Type B pancreatic cell (in vitro differentiated cells): Measurements from ENCODE around the gene LRRIQ1. TPM values are rescaled to one million over a fixed set of nuclear protein-coding genes. Genes with fewer than 3 reads are reported as not detected.
A peak's percentile ranks its signal among the peaks of the same experiment; 100 is the strongest.

Source experiments
- DNase-seq: peaks from one replicate; pipeline ENCODE4 v3.0.0; 2021; ENCODE audit warnings: mixed read lengths; ENCODE audit not compliant: unreplicated experiment; ENCODE audit errors: extremely low spot score
- H3K27ac Mint-ChIP-seq: 2 replicates; pipeline ENCODE4 v1.8.0; 2021; ENCODE audit warnings: mild to moderate bottlenecking, mixed read lengths
- H3K27me3 Mint-ChIP-seq: 2 replicates; pipeline ENCODE4 v1.8.0; 2021; ENCODE audit warnings: mixed read lengths
- H3K36me3 Mint-ChIP-seq: 2 replicates; pipeline ENCODE4 v1.8.0; 2021; ENCODE audit warnings: mixed read lengths
- H3K4me1 Mint-ChIP-seq: one replicate; pipeline ENCODE4 v1.8.0; 2021; ENCODE audit warnings: mixed read lengths; ENCODE audit not compliant: unreplicated experiment
- H3K4me3 Mint-ChIP-seq: 2 replicates; pipeline ENCODE4 v1.8.0; 2021; ENCODE audit warnings: mild to moderate bottlenecking, mixed read lengths
- H3K9me3 Mint-ChIP-seq: 2 replicates; pipeline ENCODE4 v1.8.0; 2021; ENCODE audit warnings: mixed read lengths
- CTCF ChIP-seq: fragments of 200-600 bp; sonication (generic); conservative IDR thresholded peaks from 2 replicates; pipeline ENCODE4 v1.5.0; 2021; ENCODE audit warnings: antibody characterized with exemption, mild to moderate bottlenecking
- total RNA-seq: library from RNA; stranded (reverse); gene quantifications from 2 replicates; pipeline ENCODE4 v1.2.1, GENCODE V29; 2021; ENCODE audit warnings: low replicate concordance

LRRIQ1 gene
- total RNA-seq, 1 donor from 2014 or later = 9.7 TPM

DNA sequence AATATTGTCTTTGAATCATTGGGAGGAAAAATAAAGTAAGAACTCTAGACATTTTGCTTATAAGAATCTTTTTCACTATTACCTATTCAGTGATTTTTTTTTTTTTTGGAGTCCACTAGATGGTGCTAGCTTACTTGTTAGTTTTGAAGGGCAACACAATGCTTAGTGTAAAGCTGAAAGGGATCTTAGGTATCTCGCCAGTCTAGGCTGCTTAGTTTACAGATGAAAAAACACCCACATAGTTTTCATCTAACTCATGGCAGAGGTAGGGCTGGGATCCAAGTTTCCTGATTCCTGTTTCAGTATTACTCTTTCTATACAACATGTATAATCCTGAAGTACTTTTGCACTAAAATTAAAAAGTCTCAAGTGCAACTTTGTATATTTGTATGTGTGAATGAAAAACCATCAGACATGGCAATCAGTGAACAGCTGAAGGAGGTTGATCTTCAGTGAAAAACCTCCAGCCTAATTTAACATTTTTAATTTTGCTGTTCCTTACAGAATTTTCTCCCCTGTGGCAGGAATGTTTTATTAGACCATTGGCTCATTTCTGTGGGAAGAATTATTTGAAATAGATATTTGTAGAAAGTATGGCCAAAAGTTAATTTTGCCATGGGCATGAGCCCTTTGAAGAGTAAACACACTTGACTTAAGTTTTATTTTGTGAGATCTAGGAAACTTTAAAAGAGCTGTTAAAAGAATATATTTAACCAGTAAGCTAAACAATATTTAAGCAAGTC, 40.7 kb downstream of the LRRIQ1 start:
- Mint-ChIP-seq H3K4me1 (peaks cover 5% of the 10 kb centered on the region), H3K27me3 (no peaks in the 10 kb centered on the region), H3K27ac (peak overlapping the region; percentile 69), H3K4me3 (no peak overlapping the region), H3K36me3 (no peaks in the 10 kb centered on the region), H3K9me3 (no peaks in the 10 kb centered on the region)
- peak; percentile 78 for TF ChIP-seq CTCF
- no peak for DNase-seq

DNA sequence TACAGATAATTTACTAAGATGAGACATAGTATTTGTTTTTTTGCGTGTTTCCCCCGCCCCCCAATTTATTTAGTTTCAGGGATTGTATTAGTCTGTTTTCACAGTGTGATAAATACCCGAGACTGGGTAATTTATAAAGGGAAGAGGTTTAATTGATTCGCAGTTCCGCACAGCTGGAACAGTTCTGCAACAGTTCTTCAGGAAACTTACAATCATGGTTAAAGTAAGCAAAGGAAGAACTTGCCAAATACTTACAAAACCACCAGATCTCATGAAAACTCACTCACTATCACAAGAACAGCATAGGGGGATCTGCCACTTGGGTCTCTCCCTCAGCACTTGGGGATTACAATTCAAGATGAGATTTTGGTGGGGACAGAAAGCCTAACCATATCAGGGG, 48.9 kb downstream of the LRRIQ1 start:
- Mint-ChIP-seq H3K4me1 (no peaks in the 10 kb centered on the region), H3K27me3 (no peaks in the 10 kb centered on the region), H3K9me3 (no peaks in the 10 kb centered on the region), H3K27ac (no peak overlapping the region), H3K4me3 (no peak overlapping the region), H3K36me3 (no peaks in the 10 kb centered on the region)
- DNase-seq = no peak
- TF ChIP-seq CTCF = no peak

- DNase-seq = no peak
These were observed 53.6 kb downstream of the LRRIQ1 start for GRCh38 chr12:85089792-85090191.

DNA sequence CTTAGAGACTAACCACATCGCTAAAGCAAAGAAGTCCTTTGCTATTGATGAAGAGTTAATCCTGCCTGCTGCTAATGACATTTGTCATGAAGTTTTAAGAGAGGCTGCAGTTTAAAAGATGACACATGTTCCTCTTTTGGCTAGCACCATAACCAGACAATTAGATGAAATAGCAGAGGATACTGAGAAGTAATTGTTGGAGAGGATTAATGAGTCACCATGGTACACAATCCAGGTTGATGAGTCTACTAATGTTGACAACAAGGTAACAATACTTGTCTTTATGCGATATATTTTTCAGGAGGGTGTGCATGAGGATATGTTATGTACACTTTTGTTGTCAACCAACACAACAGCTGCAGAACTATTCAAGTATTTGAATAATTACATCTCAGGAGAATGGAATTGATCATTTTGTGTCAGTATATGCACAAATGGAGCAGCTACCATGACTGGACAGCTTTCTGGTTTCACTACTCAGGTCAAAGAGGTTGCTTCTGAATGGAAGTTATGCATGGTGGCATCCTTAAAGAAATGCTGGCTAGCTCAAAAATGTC, 56.7 kb downstream of the LRRIQ1 start:
- no peak for DNase-seq
- Mint-ChIP-seq H3K4me1 (no peaks in the 10 kb centered on the region), H3K27me3 (no peaks in the 10 kb centered on the region), H3K4me3 (no peak overlapping the region), H3K9me3 (no peaks in the 10 kb centered on the region), H3K27ac (no peak overlapping the region), H3K36me3 (no peaks in the 10 kb centered on the region)
- TF ChIP-seq CTCF = no peak

More at GRCh38 chr12:85089792-85090191, 53.6 kb downstream of the LRRIQ1 start:
- H3K27ac Mint-ChIP-seq = no peak overlapping the region
- no peaks in the 10 kb centered on the region for H3K4me1 Mint-ChIP-seq
- H3K9me3 Mint-ChIP-seq = no peaks in the 10 kb centered on the region
- H3K36me3 Mint-ChIP-seq = no peaks in the 10 kb centered on the region
- TF ChIP-seq CTCF = no peak
- H3K27me3 Mint-ChIP-seq = no peaks in the 10 kb centered on the region
- H3K4me3 Mint-ChIP-seq = no peak overlapping the region

DNA sequence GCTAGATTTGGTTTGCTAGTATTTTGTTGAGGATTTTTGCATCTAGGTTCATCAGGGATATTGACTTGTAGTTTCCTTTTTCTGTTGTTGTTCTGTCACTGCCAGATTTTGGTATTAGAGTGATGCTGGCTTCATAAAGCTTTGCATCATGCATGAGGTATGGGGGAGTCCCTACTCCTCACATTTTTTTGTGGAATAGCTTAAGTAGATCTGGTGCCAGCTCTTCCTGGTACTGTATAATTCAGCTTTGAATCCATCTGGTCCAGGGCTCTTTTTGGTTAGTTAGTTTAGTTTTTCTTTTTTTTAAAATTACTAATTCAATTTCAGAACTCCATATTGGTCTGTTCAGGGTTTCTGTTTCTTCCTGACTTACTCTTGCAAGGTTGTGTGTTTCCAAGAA, 59.4 kb downstream of the LRRIQ1 start:
- no peak overlapping the region for H3K4me3 Mint-ChIP-seq

More for the DNA sequence above, 59.4 kb downstream of the LRRIQ1 start:
- Mint-ChIP-seq H3K36me3 (no peaks in the 10 kb centered on the region), H3K9me3 (no peaks in the 10 kb centered on the region), H3K27me3 (no peaks in the 10 kb centered on the region), H3K27ac (no peak overlapping the region), H3K4me1 (no peaks in the 10 kb centered on the region)
- DNase-seq = no peak
- no peak for TF ChIP-seq CTCF
